ENCODE measurements around the gene HDAC11.
"Not testable (repeated sequence)": the region's sequence is repeated elsewhere in the genome, so short reads cannot be mapped to it uniquely, and the experiment has no call there.

Gene HDAC11

DNA sequence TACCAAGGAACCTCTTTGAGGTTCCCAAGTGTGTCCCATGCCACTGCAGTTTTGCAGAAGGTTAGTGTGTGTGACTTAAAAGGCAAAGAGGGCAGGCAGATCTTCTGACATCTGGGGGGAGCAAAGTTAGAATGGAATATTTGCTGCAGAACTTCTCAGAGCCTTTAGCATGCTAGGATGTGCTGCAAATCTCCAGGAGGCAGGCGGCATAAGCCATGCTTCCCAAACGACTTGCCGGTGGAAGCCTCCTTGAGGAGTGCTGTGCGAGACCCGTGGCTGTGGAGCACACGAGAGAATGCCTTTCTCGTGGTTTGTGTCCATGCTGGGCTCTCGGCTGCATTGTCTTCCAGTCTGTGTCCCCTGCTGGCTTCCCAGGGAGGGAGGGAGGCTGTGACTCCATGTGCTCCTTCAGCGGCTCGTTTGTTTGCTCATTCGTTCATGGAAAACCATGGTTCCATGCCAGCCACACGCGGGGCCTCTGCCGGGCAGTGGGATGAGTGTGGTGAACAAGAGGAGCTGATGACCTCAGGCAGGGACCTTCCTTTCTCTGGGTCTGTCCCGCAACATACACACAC lies 13.8 kb downstream of the HDAC11 start:
- DNase-seq, result peak in 5 of 14 donors; percentile 49 to 83 (median 69)

DNA sequence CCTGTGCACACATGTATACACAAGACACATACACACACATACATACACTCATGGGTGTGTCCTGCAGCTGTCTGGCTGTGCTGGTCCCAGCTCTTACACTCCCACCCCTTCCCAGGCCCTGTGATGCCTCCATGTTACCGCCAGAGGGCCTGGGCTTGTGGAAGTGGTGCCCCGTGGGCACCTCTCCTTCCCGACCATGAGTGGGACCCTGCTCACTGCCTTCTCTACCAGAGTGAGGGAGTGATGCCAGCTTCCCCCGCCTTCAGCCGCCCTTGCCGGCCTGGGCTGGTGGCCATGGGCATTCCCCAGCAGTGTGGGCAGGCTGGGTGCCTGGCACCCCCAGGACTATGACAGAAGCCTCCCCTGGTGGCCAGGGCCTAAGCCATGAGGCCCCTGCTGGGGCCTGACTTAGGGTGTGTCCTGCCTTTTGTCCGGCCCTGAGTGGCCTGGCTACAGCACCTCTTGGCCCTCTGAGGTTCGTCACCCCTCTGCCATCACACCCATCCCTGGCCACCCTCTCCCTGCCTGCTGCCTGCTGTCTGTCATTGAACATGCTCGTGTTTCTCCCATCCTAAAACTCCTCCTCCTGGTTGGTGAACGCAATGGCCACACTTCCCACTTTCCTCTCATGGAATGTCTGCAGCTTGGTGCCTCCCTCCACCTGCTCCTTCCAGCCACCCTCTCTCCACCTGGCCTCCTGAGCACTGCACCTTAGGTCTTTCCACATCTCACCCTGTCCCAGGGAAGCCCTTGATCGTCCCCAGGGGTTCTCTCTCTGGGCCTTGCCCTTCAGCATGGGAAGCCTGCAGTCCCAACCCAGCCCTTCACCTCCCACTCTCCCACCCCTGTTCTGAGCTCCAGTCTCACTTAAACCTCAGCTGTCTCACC lies 14.6 kb downstream of the HDAC11 start:
- peak in 12 of 14 donors; percentile 18 to 83 (median 56) for DNase-seq

DNA sequence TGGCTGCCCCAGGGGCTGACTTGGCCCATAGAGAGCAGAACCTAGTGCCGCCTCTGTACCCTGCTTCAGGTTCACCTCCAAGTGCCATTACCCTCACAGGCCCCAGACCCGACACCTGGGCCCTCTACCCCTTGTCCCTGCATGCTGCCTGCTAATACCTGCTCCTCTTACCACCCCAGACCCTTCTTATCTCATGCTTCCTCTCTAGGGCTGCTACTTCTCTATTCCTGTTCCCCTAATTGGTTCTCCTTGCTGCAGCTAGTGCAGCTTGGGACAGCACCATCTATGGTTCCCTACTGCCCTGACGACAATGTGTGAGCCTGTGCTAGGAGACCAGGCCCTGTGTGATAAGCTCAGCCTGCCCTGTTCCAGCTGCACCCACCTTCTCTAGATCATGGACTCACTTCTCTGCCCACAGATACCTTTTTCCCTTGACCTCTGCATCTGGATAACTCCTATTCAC lies 15.3 kb downstream of the HDAC11 start:
- no peak for DNase-seq

DNA sequence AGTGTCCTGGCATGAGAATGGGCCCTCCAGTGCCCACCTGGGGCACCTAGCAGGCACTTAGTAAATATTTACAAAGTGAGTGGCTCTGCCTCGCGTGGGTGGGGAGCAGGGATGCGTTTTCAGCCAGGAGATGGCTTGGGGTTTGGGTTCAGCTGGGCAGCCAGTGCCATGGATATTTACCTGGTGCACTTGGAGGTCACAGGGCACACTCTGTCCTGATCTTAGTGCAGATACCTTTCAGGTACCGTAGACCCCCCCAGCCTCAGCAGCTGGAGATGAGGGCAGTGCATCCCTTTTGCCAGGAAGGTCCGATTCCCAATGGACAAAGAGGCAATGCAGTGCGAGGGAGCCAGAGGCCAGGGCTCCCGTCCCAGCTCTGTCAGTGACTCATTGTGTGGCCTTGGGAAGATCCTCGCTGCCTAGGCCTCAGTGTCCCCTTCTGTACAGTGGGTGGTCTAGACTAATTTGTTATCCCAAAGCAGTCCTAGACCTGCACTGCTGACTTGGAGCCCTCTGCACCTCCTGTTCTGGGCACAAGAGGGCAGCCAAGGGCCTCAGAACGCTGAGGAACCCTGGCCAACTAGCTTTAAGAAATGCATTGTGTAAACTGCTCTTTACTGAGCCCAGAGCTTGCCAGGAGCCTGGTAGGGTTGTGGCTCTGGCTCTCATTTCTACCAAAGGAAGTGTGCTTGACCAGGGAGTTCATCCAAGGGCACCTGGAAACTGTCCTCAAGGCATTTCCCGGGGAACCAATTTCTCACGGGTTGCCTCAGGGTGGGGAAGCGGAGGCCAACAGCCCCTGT lies 16.0 kb downstream of the HDAC11 start:
- peak in 12 of 14 donors; percentile 31 to 84 (median 71) for DNase-seq

DNA sequence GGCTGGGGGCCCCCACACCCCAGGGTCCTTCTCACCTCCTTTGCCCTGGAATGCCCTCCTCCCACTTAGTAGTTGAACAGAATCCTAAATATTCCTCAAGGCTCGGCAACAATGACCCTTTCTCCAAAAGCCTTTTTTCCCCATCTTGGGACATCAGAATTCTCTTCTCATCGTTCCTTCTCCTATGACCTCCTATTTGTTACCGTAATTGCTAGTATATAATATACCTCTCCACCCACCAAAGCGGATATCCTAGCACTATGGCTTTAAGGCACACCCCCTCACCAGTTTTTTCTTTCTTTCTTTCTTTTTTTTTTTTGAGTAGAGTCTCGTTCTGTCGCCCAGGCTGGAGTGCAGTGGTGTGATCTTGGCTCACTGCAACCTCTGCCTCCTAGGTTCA lies 16.8 kb downstream of the HDAC11 start:
- DNase-seq, result no peak

DNA sequence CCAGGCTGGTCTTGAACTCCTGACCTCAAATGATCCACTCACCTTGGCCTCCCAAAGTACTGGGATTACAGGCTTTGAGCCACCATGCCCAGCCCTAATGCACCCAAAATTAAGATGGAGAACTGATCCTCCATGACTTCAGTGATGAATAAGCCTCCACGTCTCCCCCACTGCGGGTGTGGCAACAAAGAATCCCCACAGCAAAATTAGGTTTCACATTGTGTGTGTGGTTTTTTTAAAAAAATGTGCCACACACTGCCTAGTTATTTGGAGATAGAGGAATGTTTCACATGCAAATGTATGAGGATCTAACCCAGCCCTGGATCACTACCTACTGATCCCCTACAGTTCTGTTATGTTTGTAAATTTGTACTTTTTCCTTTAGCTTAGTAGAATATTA lies 17.3 kb downstream of the HDAC11 start:
- no peak for DNase-seq

DNA sequence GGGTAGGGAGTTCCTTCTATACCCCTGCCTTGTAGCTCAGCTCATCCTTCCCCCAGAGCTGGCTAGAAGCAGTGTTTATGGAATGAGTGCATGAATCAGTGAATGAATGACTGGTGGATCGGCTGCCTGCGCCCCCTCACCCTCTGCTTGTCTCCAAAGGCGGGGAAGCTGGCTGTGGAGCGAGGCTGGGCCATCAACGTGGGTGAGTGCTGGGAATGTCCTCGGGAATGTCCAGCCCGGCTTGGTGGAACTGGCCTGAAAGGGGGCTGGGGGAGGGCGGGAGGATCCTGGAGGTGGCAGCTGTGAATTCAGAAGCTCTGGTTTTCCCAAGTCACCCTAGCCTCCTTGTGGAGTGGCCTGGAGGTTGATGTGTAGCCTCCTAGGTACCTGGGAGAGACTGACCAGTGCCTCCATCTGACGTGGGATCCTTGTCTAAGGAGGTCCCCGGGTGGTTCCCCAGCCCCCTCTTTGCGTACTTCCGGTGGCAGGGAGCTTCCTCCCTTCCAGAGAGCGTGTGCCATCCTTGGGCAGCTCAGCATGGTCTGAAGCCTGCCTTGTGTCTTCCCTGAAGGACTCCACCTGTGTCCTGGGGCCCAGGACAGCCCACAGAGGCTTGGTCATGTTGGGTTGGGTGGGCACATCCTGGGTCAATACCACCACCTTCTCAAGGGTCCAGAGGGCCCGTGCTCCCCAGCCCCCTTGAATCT lies 18.4 kb downstream of the HDAC11 start:
- no peak for DNase-seq

DNA sequence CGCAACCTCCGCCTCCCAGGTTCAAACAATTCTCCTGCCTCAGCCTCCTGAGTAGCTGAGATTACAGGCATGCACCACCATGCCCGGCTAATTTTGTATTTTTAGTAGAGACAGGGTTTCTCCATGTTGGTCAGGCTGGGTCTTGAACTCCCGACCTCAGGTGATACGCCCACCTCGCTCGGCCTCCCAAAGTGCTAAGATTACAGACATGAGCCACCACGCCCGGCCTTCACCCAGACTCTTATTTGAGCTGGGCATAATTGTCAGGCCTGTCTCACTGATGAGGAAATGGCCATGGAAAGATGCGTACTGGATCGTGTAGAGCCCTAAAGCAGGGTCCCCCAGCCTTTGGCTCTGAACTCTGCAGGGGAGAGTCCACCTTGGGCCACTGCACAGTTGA lies 19.1 kb downstream of the HDAC11 start:
- DNase-seq, result not testable (repeated sequence)

DNA sequence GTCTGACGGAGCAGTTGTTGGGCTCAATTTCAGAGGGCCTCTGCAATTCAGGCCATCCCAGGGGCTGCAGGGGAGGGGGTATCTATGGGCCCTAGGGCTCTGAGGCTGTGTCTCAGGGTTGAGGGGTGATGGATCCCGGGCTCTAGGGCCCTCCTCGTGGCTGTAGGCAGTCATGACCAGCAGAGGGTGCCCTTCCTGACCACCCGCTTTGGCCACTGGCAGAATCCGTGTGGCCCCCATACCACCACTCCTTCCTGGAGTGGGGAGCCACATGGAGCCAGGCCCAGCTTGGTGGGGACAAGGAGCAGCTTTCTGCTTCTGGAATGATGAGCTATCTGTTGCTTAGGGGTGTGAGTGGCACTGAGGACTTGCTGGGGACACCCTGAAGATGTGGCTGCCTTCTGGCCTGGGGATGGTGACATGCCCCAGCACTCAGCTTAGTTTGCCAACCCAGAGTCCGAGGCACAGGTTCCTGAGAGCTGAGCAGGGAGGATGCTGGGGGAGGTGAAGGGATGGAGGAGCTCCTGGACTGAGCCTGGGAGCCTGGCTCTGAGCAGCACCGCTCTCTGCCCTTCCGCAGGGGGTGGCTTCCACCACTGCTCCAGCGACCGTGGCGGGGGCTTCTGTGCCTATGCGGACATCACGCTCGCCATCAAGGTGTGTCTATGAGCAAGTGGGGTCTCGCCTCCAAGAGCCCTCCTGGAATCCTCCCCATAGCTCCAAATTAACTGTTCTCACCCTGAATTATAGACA lies 20.2 kb downstream of the HDAC11 start:
- DNase-seq, result no peak

DNA sequence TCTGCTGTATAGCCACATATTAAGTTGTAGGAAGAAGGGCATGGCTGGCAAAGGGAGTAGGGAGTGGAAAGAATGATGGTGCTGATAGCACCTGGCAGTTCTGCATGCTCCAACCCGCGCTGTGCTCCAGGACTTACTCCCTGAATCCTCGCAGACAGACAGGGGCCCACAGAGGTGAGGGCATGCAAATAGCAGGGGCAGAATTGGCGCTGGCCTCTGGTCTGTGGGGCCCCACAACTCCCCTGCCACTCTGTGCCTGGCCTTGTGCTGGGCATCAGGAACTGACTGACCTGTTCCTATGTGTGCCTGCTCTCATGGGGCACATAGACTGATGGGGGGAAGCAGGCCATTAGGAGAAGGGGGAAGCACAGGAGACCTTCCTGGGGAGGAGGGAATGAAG lies 20.9 kb downstream of the HDAC11 start:
- no peak for DNase-seq

DNA sequence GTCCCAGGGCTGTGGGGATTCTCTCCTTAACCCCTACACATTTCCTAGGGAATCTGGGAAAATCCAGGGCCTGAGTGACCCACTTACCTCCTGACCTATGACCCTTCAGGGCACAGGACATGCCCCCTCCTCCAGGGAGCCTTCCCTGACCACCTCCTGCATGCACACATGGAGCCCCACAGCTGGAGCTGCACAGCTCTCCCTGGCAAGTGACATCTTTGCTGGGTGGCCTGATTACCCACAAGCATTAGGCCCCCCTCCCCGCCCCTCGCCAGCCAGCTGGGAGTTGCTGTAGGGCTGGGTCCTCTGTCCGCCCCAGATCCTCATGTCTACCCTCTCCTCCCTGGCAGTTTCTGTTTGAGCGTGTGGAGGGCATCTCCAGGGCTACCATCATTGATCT lies 21.4 kb downstream of the HDAC11 start:
- DNase-seq, result no peak

DNA sequence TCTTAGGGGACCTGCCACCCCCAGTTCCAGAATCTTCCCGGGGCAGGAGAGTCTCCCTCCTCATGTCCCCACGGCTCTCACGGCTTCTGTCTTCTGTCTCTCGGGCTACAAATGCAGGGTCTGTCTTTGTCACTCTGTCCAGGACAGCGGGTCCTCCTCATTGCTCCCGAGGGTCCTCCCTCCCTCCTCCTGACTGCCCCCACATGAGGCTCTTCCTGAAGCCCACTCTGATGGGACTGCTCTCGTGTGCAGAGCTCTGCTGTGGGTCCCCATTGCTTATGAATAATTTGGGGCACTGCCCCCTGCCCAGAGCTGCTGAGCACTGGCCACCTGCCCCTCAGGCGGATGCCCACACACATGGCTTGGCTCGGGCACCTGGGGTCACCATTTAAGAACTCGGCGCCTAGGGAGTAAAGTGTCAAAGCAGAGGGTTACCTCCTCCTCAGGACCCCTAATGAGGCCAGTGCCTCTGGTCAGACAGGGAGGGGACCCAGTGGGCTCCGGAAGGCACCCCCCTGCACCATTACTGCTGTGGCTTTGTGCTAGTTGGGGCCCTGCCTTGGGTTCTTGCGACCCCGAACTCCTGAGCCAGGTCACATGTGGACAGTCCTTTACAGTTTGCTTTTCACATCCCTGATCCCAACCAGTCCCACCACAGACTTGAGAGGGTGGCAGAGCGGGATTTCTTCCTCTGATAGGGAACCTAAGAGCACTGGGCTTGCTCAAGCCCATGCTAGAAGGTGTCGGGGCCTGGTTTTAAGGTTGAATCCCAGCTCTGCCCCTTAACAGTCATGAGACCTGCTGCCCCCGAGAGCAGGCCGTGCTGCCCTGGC lies 22.1 kb downstream of the HDAC11 start:
- no peak for DNase-seq

DNA sequence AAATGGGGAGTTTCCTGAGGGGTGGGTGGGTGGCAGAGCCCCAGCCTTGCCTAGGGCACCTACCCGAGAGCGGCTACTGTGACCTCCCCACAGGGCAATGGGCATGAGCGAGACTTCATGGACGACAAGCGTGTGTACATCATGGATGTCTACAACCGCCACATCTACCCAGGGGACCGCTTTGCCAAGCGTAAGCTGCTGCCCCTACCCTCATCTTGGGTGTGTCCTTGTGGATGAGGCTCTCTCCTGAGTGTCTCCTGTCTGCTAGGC lies 22.6 kb downstream of the HDAC11 start:
- no peak for DNase-seq

DNA sequence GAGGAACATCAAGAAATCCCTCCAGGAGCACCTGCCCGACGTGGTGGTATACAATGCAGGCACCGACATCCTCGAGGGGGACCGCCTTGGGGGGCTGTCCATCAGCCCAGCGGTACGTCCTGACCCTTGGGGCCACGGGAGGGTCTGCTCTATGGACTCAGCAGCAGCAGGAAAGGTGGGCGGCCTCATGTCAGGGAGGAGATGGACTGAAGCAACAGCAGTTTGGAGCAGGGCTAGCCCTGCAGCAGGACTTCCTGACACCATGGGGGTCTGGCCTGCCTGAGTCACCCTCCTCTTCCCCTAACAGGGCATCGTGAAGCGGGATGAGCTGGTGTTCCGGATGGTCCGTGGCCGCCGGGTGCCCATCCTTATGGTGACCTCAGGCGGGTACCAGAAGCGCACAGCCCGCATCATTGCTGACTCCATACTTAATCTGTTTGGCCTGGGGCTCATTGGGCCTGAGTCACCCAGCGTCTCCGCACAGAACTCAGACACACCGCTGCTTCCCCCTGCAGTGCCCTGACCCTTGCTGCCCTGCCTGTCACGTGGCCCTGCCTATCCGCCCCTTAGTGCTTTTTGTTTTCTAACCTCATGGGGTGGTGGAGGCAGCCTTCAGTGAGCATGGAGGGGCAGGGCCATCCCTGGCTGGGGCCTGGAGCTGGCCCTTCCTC lies 24.2 kb downstream of the HDAC11 start:
- DNase-seq, result no peak

DNA sequence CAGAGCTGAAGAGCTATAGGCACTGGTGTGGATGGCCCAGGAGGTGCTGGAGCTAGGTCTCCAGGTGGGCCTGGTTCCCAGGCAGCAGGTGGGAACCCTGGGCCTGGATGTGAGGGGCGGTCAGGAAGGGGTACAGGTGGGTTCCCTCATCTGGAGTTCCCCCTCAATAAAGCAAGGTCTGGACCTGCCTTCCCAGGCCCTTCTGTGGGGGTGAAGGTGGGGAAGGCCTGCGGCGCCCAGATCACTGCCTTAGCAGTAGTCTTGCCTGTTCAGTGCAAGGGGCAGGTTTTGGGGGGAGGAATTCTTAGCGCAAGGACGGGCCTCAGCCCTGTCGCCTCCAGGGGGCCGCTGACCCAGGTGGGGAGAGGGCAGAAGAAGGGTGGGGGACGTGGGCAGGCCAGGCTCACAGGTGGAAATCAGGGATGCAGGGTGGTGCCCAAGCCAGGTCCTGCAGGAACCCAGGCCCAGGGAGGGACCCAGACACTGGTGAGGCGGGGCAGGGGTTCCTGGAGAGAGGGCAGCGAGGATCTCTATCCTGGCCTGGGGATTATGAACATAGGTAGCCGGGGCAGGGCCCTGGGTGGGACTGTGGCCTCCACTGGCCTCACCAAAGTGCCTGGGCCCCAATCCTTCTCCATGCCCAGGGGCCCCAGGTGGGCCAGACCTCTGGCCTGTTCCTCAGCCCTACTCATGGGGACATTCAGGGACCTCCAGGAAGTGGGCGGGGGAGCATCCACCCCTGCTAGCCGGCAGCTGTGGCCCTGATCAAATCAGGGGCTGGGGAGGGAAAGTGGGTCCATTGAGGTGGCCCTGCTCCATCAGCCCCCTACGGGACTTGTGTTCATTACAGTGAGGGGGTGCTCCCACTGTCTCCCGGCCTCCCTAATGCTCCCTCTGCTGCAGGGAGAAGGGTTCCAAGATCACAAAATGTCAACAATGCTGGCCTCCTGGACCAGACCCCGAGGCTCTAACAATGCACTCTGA lies 25.3 kb downstream of the HDAC11 start:
- no peak for DNase-seq

DNA sequence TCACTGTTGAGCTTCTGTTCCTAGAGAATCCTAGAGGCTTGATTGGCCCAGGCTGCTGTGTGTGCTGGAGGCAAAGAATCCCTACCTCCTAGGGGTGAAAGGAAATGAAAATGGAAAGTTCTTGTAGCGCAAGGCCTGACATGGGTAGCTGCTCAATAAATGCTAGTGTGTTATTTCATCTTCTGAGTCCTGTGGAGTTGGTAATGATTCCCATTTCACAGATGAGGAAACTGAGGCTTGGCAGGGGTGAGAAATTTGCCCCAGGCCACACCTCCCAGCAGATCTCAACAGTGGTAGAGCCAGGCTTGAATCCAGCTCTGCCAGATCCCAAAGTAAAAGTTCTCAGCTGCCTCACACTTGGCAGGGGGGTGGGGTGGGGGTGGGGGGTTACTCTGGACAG lies 26.1 kb downstream of the HDAC11 start:
- DNase-seq, result no peak

DNA sequence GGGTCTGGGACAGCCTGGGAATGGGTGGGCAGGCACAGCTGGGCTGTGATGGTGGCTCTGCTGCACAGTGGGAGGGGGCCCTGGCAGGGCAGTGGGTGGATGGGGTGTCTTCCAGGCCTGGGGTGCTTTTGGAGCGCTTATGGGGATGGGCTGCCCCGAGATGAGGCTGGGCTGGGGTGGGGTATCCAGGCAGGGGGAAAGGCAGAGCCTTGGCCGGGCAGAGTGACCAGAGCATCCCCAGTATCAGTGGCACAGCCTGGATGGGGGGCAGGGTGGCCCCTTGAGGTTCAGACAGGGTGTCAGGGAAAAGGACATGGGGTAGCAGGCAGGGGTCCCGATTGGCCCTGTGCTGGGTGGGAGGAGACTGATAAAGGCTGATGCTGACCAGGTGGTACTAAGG lies 26.6 kb downstream of the HDAC11 start:
- DNase-seq, result no peak

DNA sequence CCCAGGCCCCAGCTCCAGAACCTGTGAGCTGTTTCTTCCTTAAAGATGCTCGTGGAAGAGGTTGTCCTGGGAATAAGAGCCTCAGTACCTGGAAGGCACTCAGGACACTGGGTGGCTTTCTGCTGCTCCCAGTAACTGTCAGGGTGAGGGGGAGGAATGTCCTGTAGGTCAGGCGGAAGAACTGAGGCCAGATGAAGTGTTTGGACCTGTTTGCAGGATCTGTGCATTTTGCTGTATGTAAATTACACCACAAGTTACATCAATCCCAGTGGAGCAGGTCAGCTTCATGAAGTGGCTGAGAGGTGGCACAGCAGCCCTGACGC lies 27.1 kb downstream of the HDAC11 start:
- DNase-seq, result no peak

DNA sequence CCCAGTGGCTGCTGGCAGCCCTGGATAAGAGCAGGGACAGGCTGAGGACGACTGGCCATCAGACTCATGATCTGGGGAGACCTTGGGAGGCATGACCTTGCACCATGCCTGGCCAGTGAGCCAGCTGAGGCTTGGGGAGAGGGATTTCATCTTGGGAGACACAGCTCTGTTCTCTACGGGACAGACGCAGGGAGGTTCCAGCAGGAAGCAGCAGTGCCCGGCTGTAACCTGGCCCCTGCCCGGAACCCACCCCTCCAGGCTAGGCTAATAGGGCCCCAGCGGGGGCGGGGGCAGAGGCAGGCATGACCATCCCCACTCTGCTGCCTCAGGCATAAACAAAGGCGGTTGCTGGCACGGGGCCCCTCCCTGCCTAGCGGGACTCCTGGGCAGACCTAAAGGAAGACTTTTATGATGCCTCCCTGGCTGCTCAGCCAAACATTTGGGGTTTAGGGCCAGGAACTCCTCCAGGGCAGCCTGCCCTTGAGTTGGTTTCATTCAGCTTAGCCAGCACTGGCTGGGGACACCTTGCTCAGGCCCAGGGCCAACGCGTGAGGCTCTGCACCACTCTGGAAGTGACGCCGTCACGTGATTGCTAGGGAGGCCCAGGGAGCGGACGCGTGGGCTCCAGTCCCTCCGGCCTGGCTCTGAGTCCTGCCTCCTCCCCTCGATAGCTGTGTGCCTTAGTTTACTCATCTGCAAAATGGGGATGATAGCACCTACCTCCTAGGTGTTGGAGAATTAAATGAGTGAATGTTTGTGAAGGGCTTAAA lies 27.6 kb downstream of the HDAC11 start:
- peak in 8 of 14 donors; percentile 20 to 67 (median 36) for DNase-seq

Measured in C1 segment of cervical spinal cord (tissue), 14 donors.